Endothelial cell of umbilical vein (primary cell): Measurements from ENCODE around the gene PROK1. TPM values are rescaled to one million over a fixed set of nuclear protein-coding genes. Genes with fewer than 3 reads are reported as not detected.
"Not testable (repeated sequence)": the region's sequence is repeated elsewhere in the genome, so short reads cannot be mapped to it uniquely, and the experiment has no call there.

Source experiments
- BruUV-seq: library from RNA; stranded (reverse); fragments of 400-500 nt; replicated peaks from 2 replicates; lab custom pipeline; 2021; lab: Mats Ljungman, UMichigan
- CTCF ChIA-PET: fragments of 300-600, 350-600 bp; sonication (Branson Sonifier 250); formaldehyde crosslinking; loops from one replicate; lab custom pipeline; 2021; ENCODE audit warnings: antibody characterized with exemption, inconsistent platforms; lab: Charles Lee
- POLR2A ChIA-PET: fragments of 300-600, 350-600 bp; sonication (Branson Sonifier 250); formaldehyde crosslinking; loops from one replicate; lab custom pipeline; 2021; ENCODE audit warnings: antibody characterized with exemption, inconsistent platforms; lab: Charles Lee
- DNase-seq: peaks from one replicate; pipeline ENCODE4 v3.0.0-alpha.2; 2011; ENCODE audit warnings: low read depth, low spot score
- FAIRE-seq: peaks from 2 replicates; lab custom pipeline; 2011; peaks lifted over from hg19 to GRCh38; lab: Jason Lieb, UNC
- H2AFZ ChIP-seq: 2 replicates; pipeline ENCODE4 v1.6.0; 2012; ENCODE audit warnings: low read depth, low read length, control low read depth, inconsistent platforms
- H3K27ac ChIP-seq: 2 replicates; pipeline ENCODE4 v1.5.1; 2011; ENCODE audit warnings: low read depth, mild to moderate bottlenecking, control low read depth, low read length, moderate library complexity; ENCODE audit not compliant: insufficient read depth
- H3K27me3 ChIP-seq, 2 experiments: 2 replicates each; pipeline versions ENCODE4 v1.6.0 to v1.6.1; 2011; ENCODE audit warnings: low read length in 2 of 2, mixed read lengths in 1 of 2; ENCODE audit not compliant: control insufficient read depth in 2 of 2, insufficient read depth in 2 of 2
- H3K36me3 ChIP-seq, 2 experiments: 2 replicates in 1 of 2; 3 replicates in 1 of 2; pipeline ENCODE4 v1.5.1; 2011; ENCODE audit warnings: low read length in 2 of 2, mild to moderate bottlenecking in 1 of 2, moderate library complexity in 1 of 2; ENCODE audit not compliant: control insufficient read depth in 2 of 2, insufficient read depth in 2 of 2; ENCODE audit errors: extremely low read depth in 1 of 2
- H3K4me1 ChIP-seq: 3 replicates; pipeline ENCODE4 v1.5.1; 2011; ENCODE audit warnings: mild to moderate bottlenecking, low read length; ENCODE audit not compliant: control insufficient read depth, insufficient read depth; ENCODE audit errors: extremely low read depth
- H3K4me2 ChIP-seq: 2 replicates; pipeline ENCODE4 v1.6.1; 2011; ENCODE audit warnings: low read length, control low read depth, mixed read lengths; ENCODE audit not compliant: insufficient read depth
- H3K4me3 ChIP-seq, 3 experiments: fragments of 200-600 bp in 1 of 3; sonication (generic), shearing (Covaris generic) in 1 of 3; replicated peaks in 1 of 3; 2 replicates each; pipeline ENCODE4 v1.5.1; 2011 to 2016; ENCODE audit warnings: control low read depth in 3 of 3, low read length in 3 of 3, mild to moderate bottlenecking in 2 of 3, inconsistent platforms in 1 of 3, low read depth in 1 of 3, moderate library complexity in 1 of 3; ENCODE audit not compliant: insufficient read depth in 1 of 3
- H3K79me2 ChIP-seq: 2 replicates; pipeline ENCODE4 v1.6.0; 2012; ENCODE audit warnings: low read length, inconsistent platforms; ENCODE audit not compliant: control insufficient read depth, insufficient read depth
- H3K9ac ChIP-seq: replicated peaks from 2 replicates; pipeline ENCODE3; 2011; ENCODE audit warnings: low read length, control low read depth; ENCODE audit not compliant: insufficient read depth; ENCODE audit errors: extremely low read depth
- H3K9me1 ChIP-seq: replicated peaks from 3 replicates; pipeline ENCODE4 v1.6.0; 2011; ENCODE audit warnings: mild to moderate bottlenecking, low read length; ENCODE audit not compliant: control insufficient read depth, insufficient read depth; ENCODE audit errors: extremely low read depth
- H3K9me3 ChIP-seq: replicated peaks from 2 replicates; pipeline ENCODE4 v1.5.1; 2012; ENCODE audit warnings: low read length, inconsistent platforms; ENCODE audit not compliant: control insufficient read depth, insufficient read depth
- H4K20me1 ChIP-seq: replicated peaks from 2 replicates; pipeline ENCODE3; 2011; ENCODE audit warnings: mild to moderate bottlenecking, low read length; ENCODE audit not compliant: control insufficient read depth, insufficient read depth; ENCODE audit errors: extremely low read depth
- EZH2 ChIP-seq: IDR thresholded peaks from 2 replicates; pipeline ENCODE4 v1.6.1; 2012; ENCODE audit warnings: borderline replicate concordance, low read depth, mild to moderate bottlenecking, moderate library complexity, low read length, inconsistent platforms; ENCODE audit not compliant: severe bottlenecking
- FOS ChIP-seq: IDR thresholded peaks from 2 replicates; pipeline ENCODE4 v1.6.1; 2011; ENCODE audit warnings: mild to moderate bottlenecking, low read length, moderate library complexity, borderline replicate concordance; ENCODE audit not compliant: insufficient read depth
- GATA2 ChIP-seq: IDR thresholded peaks from 2 replicates; pipeline ENCODE4 v1.7.0; 2011; ENCODE audit warnings: low read depth, mild to moderate bottlenecking, moderate library complexity, mixed read lengths, low read length; ENCODE audit not compliant: insufficient read length, insufficient read depth
- JUN ChIP-seq: IDR thresholded peaks from 2 replicates; pipeline ENCODE4 v1.6.1; 2011; ENCODE audit warnings: borderline replicate concordance, low read depth; ENCODE audit not compliant: insufficient read length, insufficient read depth
- MYC ChIP-seq: IDR thresholded peaks from one replicate; pipeline ENCODE4 v1.6.1; 2011; ENCODE audit warnings: mild to moderate bottlenecking, low read depth, low read length
- POLR2A ChIP-seq: IDR thresholded peaks from 2 replicates; pipeline ENCODE4 v1.6.1; 2012; ENCODE audit warnings: low read depth, mild to moderate bottlenecking, control low read depth, low read length
- POLR2AphosphoS5 ChIP-seq: IDR thresholded peaks from 2 replicates; pipeline ENCODE4 v1.6.1; 2012; ENCODE audit warnings: low read depth, mild to moderate bottlenecking, control low read depth, low read length, moderate library complexity; ENCODE audit not compliant: insufficient read depth
- dilution Hi-C: fragments of 300-500 bp; cut with MboI; formaldehyde crosslinking; loops from one replicate; pipeline ENCODE4 v1.15.0; 2019; ENCODE audit warnings: low sequenced_read_pairs; ENCODE audit not compliant: extremely low pct_ligation_motif_present
- intact Hi-C: fragments of 100-400 bp; cut with micrococcal nuclease; formaldehyde crosslinking; loops from one replicate; pipeline ENCODE4 v1.10.0; 2022
- polyA plus RNA-seq, 4 experiments: library from polyadenylated mRNA; depleted of rRNA in 3 of 4; stranded (reverse) in 3 of 4; unstranded in 1 of 4; fragments of >200 nt; gene quantifications; 2 replicates each; pipeline versions ENCODE4 v1.2.1 to v1.2.3, GENCODE V29; 2011 to 2012; ENCODE audit warnings: missing spikeins in 1 of 4
- total RNA-seq: library from RNA; stranded (reverse); gene quantifications from 2 replicates; pipeline ENCODE4 v1.2.3, GENCODE V29; 2021
- TF ChIP-seq, protein P1 (sequence below): IDR thresholded peaks from 2 replicates; pipeline ENCODE4 v1.6.1; 2011; ENCODE audit not compliant: insufficient read depth, insufficient read length
- TF ChIP-seq, protein P2 (sequence below), 2 donors: IDR thresholded peaks; 1 replicate in 1 of 2; 2 replicates in 1 of 2; pipeline ENCODE4 v1.5.1; 2011; ENCODE audit warnings: low read length in 2 of 2, mild to moderate bottlenecking in 2 of 2, moderate library complexity in 2 of 2, control low read depth in 1 of 2, inconsistent platforms in 1 of 2, low read depth in 1 of 2; ENCODE audit not compliant: insufficient read depth in 1 of 2; ENCODE audit errors: extremely low read depth in 1 of 2

PROK1 gene
- total and polyA plus RNA-seq, 2 donors (not counting 3 experiments of a cell fraction or from before 2014, with no cell fraction given): not detected

DNA sequence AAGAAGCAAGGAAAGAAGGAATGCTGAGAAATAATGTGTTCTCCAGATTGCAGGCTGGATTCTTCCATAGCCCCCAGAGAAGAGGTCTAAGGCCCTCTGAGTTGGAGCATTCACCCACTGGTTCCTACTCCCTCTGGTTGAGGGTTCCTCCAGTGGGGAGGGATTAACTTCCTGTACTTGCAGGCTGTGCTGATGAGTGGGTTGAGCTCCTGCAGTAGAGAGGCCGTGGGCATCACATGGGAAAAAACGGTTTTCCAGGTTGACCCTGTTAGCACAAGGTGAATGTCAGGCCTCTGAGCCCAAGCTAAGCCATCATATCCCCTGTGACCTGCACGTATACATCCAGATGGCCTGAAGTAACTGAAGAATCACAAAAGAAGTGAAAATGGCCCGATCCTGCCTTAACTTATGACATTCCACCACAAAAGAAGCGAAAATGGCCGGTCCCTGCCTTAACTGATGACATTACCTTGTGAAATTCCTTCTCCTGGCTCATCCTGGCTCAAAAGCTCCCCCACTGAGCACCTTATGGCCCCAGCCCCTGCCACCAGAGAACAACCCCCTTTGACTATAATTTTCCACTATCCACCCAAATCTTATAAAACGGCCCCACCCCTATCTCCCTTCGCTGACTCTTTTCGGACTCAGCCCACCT lies 13.2 kb upstream of the PROK1 start:
- H4K20me1 ChIP-seq, BruUV-seq, dilution Hi-C loops, H3K4me3 ChIP-seq, H3K27ac ChIP-seq, H3K4me2 ChIP-seq, H3K9ac ChIP-seq, H3K4me1 ChIP-seq, POLR2A ChIA-PET, FAIRE-seq, DNase-seq, H3K36me3 ChIP-seq, intact Hi-C loops, H2AFZ ChIP-seq, H3K79me2 ChIP-seq, H3K9me1 ChIP-seq, H3K9me3 ChIP-seq: not testable (repeated sequence)
- CTCF ChIA-PET: interaction anchor here (0.9 to 3.1 kb wide), 6 partner anchors 17 to 241 kb away, joined by 3 to 16 read pairs (median 3); no protein-coding TSS in a partner anchor
- peaks cover 9 to 11% of the 10 kb centered on the region in 2 experiments for H3K27me3 ChIP-seq

DNA sequence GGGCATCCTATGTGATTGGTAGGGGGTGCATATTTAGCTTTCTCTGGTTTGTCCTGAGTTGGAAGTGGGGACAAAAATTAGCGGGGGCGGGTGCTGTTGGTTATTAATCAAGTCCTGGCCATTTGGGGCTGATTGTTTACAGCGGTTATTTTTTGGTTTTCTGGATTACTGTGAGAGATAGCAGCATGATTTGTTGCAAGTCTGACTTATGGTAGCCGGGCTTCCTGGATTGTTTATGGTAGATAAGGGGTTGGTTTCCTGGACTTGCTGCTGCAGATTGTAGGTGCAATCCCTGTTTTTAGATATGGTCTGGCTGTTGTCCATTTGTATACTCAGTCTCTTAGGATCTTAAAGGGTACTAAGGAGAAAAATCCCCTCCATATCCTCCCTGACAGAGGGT lies 12.1 kb upstream of the PROK1 start:
- H3K27me3 ChIP-seq: peaks cover 9 to 12% of the 10 kb centered on the region in 2 experiments
- CTCF ChIA-PET: interaction anchor here (0.8 to 3.1 kb wide), 5 partner anchors 16 to 242 kb away, joined by 3 to 16 read pairs (median 5); no protein-coding TSS in a partner anchor
- H2AFZ ChIP-seq: no peak overlapping the region
- H3K27ac ChIP-seq: no peak overlapping the region
- H3K9me1 ChIP-seq: no peaks in the 10 kb centered on the region
- intact Hi-C loops: no loop called here
- H3K9me3 ChIP-seq: no peaks in the 10 kb centered on the region
- dilution Hi-C loops: no loop called here
- DNase-seq (peak; percentile 5), FAIRE-seq (no peak)
- H3K36me3 ChIP-seq: no peaks in the 10 kb centered on the region
- H3K4me2 ChIP-seq: no peak overlapping the region
- no peaks in the 10 kb centered on the region for H3K4me1 ChIP-seq
- TF ChIP-seq EZH2 (no peak), GATA2 (no peak), FOS (no peak), JUN (no peak), POLR2AphosphoS5 (no peak), MYC (no peak), POLR2A (no peak)
- TF ChIP-seq, protein P1, sequence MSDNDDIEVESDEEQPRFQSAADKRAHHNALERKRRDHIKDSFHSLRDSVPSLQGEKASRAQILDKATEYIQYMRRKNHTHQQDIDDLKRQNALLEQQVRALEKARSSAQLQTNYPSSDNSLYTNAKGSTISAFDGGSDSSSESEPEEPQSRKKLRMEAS: no peak
- TF ChIP-seq, protein P2, sequence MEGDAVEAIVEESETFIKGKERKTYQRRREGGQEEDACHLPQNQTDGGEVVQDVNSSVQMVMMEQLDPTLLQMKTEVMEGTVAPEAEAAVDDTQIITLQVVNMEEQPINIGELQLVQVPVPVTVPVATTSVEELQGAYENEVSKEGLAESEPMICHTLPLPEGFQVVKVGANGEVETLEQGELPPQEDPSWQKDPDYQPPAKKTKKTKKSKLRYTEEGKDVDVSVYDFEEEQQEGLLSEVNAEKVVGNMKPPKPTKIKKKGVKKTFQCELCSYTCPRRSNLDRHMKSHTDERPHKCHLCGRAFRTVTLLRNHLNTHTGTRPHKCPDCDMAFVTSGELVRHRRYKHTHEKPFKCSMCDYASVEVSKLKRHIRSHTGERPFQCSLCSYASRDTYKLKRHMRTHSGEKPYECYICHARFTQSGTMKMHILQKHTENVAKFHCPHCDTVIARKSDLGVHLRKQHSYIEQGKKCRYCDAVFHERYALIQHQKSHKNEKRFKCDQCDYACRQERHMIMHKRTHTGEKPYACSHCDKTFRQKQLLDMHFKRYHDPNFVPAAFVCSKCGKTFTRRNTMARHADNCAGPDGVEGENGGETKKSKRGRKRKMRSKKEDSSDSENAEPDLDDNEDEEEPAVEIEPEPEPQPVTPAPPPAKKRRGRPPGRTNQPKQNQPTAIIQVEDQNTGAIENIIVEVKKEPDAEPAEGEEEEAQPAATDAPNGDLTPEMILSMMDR (IDR thresholded peaks at IDR 0.05; ENCODE audit: extremely low read depth in 1 of 2, insufficient read depth in 1 of 2, low read depth in 1 of 2, low read length in 2 of 2): no peak
- BruUV-seq: no TSS peak
- POLR2A ChIA-PET: no interaction called here
- H3K9ac ChIP-seq: no peak overlapping the region
- no peak overlapping the region for H3K4me3 ChIP-seq
- no peaks in the 10 kb centered on the region for H3K79me2 ChIP-seq
- no peaks in the 10 kb centered on the region for H4K20me1 ChIP-seq
